ENCODE results near the gene BMAL2.
A peak's percentile ranks its signal among the peaks of the same experiment; 100 is the strongest.

BMAL2 gene

GRCh38 chr12:27303139-27304111 lies 29.2 kb upstream of the BMAL2 start:
- H3K4me3 ChIP-seq (ENCODE audit: low read length), result no peak overlapping the region
- no peaks in the 10 kb centered on the region for H3K27me3 ChIP-seq (ENCODE audit: insufficient read depth, low read length)
- peaks cover 9% of the 10 kb centered on the region for H3K9me3 ChIP-seq (ENCODE audit: low read length)
- H3K4me1 ChIP-seq (ENCODE audit: insufficient read depth, low read length), result no peaks in the 10 kb centered on the region
- H2AFZ ChIP-seq (ENCODE audit: low read depth, low read length), result no peak overlapping the region
- H3K36me3 ChIP-seq (ENCODE audit: insufficient read depth, low read length), result peaks cover 36% of the 10 kb centered on the region

DNA sequence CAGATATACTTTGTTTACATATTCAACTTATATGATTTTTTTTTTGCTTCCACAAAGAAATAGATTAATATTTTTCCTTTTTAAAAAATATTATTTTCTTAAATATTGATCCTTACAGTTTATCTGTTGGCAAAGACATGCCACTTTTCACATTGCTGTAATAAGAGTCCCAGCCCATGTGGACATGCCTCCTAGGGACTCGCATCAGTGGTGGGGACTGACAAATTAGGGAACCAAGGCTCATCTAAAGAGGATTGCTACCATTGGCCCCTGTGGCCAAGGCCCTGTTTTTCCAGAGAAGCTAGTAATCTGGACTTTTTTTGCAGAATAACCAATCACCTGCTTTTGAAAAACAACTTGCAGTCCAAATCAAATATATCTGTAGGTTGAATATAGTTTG lies 27.8 kb upstream of the BMAL2 start:
- Histone ChIP-seq H3K4me3 (ENCODE audit: low read length) (no peak overlapping the region), H3K9me3 (ENCODE audit: low read length) (no peaks in the 10 kb centered on the region), H3K36me3 (ENCODE audit: insufficient read depth, low read length) (peaks cover 36% of the 10 kb centered on the region), H3K4me1 (ENCODE audit: insufficient read depth, low read length) (no peaks in the 10 kb centered on the region), H2AFZ (ENCODE audit: low read depth, low read length) (no peak overlapping the region), H3K27me3 (ENCODE audit: insufficient read depth, low read length) (no peaks in the 10 kb centered on the region)

DNA sequence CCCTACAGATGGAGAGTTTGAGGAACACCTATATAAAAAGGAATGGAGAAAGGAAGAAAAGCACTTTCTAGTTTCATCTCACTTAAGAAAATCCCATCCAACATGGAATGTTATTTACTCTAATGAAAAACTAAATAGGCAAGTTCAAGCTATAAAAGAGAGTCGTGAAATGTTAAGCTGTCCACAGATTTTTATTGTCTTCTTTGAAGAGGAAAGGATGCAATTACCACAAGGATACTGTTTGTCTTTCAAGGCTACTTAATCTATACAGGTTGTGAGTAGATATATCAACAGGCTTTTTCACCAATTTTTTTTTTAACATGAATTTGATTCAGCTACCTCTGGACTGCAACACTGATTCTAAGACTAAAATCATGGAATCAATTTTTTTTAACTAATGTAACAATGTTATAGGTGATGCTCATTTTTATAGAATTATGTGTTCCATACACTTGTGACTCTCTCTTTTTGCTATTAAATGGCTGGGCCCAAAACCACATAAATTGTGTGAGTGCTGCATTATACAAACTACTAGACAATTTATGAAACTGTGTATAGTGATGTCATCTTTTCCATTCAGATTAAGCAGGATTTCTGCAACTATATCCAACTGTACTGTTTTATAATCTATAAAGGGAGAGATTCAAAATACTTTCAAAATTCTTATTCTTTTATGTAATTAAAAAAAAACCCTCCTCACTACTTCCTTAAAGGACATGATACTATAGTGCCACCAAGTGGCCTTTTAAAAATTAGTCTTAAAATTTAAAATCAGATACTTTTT lies 26.8 kb upstream of the BMAL2 start:
- Histone ChIP-seq H3K4me3 (ENCODE audit: low read length) (no peak overlapping the region), H3K27me3 (ENCODE audit: insufficient read depth, low read length) (no peaks in the 10 kb centered on the region), H3K36me3 (ENCODE audit: insufficient read depth, low read length) (peaks cover 32% of the 10 kb centered on the region), H2AFZ (ENCODE audit: low read depth, low read length) (no peak overlapping the region), H3K4me1 (ENCODE audit: insufficient read depth, low read length) (no peaks in the 10 kb centered on the region), H3K9me3 (ENCODE audit: low read length) (no peaks in the 10 kb centered on the region)

GRCh38 chr12:27309293-27309994 lies 23.2 kb upstream of the BMAL2 start:
- Histone ChIP-seq H3K4me3 (ENCODE audit: low read length) (no peak overlapping the region), H3K4me1 (ENCODE audit: insufficient read depth, low read length) (no peaks in the 10 kb centered on the region), H2AFZ (ENCODE audit: low read depth, low read length) (no peak overlapping the region), H3K9me3 (ENCODE audit: low read length) (no peaks in the 10 kb centered on the region), H3K27me3 (ENCODE audit: insufficient read depth, low read length) (no peaks in the 10 kb centered on the region), H3K36me3 (ENCODE audit: insufficient read depth, low read length) (peaks cover 34% of the 10 kb centered on the region)

DNA sequence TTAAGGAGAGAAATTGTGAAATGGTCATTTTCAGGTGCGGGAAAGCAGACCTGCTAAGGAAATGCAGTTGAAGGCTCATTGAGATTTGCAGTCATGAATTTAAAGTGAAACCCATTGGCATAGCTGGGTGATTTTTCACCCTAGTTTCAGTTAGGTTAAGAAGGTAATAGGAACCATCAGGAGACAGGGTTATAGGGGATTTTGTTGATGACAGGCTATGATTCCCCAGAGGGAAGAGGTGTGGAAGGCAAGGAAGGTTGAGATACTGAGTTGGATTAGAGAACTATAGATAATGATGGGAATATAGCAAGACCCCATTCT lies 22.7 kb upstream of the BMAL2 start:
- H3K4me1 ChIP-seq (ENCODE audit: insufficient read depth, low read length), result no peaks in the 10 kb centered on the region
- H3K36me3 ChIP-seq (ENCODE audit: insufficient read depth, low read length), result peaks cover 38% of the 10 kb centered on the region
- H3K4me3 ChIP-seq (ENCODE audit: low read length), result no peak overlapping the region
- no peaks in the 10 kb centered on the region for H3K27me3 ChIP-seq (ENCODE audit: insufficient read depth, low read length)
- H3K9me3 ChIP-seq (ENCODE audit: low read length), result no peaks in the 10 kb centered on the region
- no peak overlapping the region for H2AFZ ChIP-seq (ENCODE audit: low read depth, low read length)

GRCh38 chr12:27316947-27317346 lies 15.7 kb upstream of the BMAL2 start:
- no peak overlapping the region for H2AFZ ChIP-seq (ENCODE audit: low read depth, low read length)
- no peak overlapping the region for H3K4me3 ChIP-seq (ENCODE audit: low read length)
- no peaks in the 10 kb centered on the region for H3K9me3 ChIP-seq (ENCODE audit: low read length)
- no peaks in the 10 kb centered on the region for H3K4me1 ChIP-seq (ENCODE audit: insufficient read depth, low read length)
- H3K27me3 ChIP-seq (ENCODE audit: insufficient read depth, low read length), result no peaks in the 10 kb centered on the region
- peaks cover 66% of the 10 kb centered on the region for H3K36me3 ChIP-seq (ENCODE audit: insufficient read depth, low read length)

DNA sequence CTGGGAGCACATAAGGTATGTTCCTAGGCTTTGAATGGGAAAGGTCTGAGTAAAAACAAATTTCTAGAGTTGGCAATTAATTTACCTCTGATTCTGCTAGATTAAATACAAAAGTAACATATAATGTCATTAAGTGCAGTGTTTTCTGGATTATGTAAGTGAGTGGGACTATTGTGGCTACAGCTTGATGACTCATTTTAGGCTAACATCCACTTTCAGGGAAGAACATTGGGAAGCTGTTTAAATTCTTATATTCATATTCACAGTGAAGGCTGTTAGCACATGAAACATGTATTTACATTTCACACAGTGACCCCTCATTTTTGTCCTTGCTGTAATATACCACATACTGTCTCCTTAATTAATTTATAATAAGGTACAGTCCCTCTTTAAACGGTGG lies 13.2 kb upstream of the BMAL2 start:
- Histone ChIP-seq H2AFZ (ENCODE audit: low read depth, low read length) (no peak overlapping the region), H3K27me3 (ENCODE audit: insufficient read depth, low read length) (no peaks in the 10 kb centered on the region), H3K4me3 (ENCODE audit: low read length) (no peak overlapping the region), H3K9me3 (ENCODE audit: low read length) (no peaks in the 10 kb centered on the region), H3K36me3 (ENCODE audit: insufficient read depth, low read length) (peaks cover 66% of the 10 kb centered on the region), H3K4me1 (ENCODE audit: insufficient read depth, low read length) (no peaks in the 10 kb centered on the region)

- Histone ChIP-seq H3K4me3 (ENCODE audit: low read length) (no peak overlapping the region), H3K27me3 (ENCODE audit: insufficient read depth, low read length) (no peaks in the 10 kb centered on the region), H2AFZ (ENCODE audit: low read depth, low read length) (no peak overlapping the region), H3K4me1 (ENCODE audit: insufficient read depth, low read length) (no peaks in the 10 kb centered on the region), H3K9me3 (ENCODE audit: low read length) (no peaks in the 10 kb centered on the region), H3K36me3 (ENCODE audit: insufficient read depth, low read length) (peaks cover 63% of the 10 kb centered on the region)
These were observed 12.8 kb upstream of the BMAL2 start for GRCh38 chr12:27319848-27320247.

DNA sequence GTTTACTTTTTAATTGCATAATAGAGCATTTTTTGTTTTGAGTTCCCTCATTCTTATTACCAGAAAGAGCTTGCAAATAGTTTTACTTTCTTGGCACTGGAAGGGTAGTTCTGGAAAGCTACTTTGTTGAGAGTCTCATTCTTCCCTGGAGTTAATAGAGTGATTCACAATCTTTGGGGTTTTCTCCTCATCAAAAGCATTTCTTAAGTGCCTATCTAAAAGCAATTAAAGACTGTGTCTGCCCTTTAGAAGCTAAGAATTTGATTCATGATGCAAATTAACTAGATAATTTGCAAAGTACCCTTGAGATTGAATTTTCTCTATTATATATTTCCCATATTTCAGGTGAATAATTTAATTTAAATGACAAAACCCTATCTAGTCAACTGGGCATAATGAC lies 8.1 kb upstream of the BMAL2 start:
- no peak overlapping the region for H2AFZ ChIP-seq (ENCODE audit: low read depth, low read length)
- H3K4me1 ChIP-seq (ENCODE audit: insufficient read depth, low read length), result no peaks in the 10 kb centered on the region
- no peaks in the 10 kb centered on the region for H3K9me3 ChIP-seq (ENCODE audit: low read length)
- no peak overlapping the region for H3K4me3 ChIP-seq (ENCODE audit: low read length)
- no peaks in the 10 kb centered on the region for H3K27me3 ChIP-seq (ENCODE audit: insufficient read depth, low read length)
- H3K36me3 ChIP-seq (ENCODE audit: insufficient read depth, low read length), result peaks cover 41% of the 10 kb centered on the region

DNA sequence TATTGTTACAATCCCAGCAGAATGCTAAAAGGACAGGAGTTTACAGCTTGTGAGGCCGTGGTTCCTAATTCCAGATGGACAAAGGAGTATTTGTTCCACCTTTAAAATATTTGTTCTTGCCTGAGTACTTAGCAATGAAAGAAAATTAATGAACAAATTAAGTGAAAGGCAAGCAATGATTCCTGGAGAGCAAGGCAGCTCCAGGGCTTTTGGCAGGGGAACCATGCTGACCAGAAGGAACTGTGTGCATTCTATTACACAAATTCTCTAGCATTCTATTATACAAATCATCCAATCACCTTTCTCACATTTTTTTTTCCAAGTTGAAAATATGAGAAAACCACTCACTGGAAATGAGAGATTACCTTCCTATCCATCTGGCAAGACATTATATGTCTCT lies 1.8 kb upstream of the BMAL2 start:
- Histone ChIP-seq H3K9me3 (ENCODE audit: low read length) (no peaks in the 10 kb centered on the region), H2AFZ (ENCODE audit: low read depth, low read length) (peak overlapping the region; percentile 28), H3K4me3 (ENCODE audit: low read length) (no peak overlapping the region)

DNA sequence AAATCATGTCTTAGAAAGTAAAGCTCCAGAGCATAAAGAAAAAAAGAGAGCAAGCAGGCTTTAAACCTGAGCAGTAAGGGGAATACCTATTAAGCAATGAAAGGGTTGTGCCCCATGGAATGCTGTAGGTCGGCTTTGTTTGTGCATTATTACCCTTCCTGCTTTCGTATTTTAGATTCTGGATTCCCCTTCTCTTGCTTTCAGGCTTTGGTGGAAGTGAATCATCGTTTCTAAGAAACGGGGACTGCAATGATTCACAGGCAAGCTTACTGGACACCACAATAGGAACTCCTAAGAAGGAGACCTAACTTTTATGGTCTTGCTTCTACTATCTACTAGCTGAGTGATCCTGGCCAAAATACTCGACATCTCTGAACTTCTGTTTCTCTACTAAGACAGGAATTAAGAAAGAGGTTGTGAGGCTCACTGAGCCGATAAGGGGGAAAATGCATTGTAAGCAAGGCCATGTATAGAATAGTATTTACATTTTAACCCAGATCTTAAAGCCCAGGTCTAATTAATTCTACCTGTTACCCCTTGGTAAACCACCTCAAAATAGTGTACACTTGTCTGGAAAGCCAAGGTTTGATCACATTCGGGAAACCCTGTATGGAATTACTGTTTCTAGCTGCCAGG lies 1.2 kb upstream of the BMAL2 start:
- H3K36me3 ChIP-seq (ENCODE audit: insufficient read depth, low read length), result peaks cover 7% of the 10 kb centered on the region
- H3K9me3 ChIP-seq (ENCODE audit: low read length), result no peaks in the 10 kb centered on the region
- peaks cover 22% of the 10 kb centered on the region for H3K4me1 ChIP-seq (ENCODE audit: insufficient read depth, low read length)
- no peaks in the 10 kb centered on the region for H3K27me3 ChIP-seq (ENCODE audit: insufficient read depth, low read length)
- H2AFZ ChIP-seq (ENCODE audit: low read depth, low read length), result peak overlapping the region; percentile 28
- no peak overlapping the region for H3K4me3 ChIP-seq (ENCODE audit: low read length)

More for the DNA sequence above, 1.8 kb upstream of the BMAL2 start:
- H3K36me3 ChIP-seq (ENCODE audit: insufficient read depth, low read length), result peaks cover 10% of the 10 kb centered on the region
- peaks cover 22% of the 10 kb centered on the region for H3K4me1 ChIP-seq (ENCODE audit: insufficient read depth, low read length)
- H3K27me3 ChIP-seq (ENCODE audit: insufficient read depth, low read length), result no peaks in the 10 kb centered on the region

DNA sequence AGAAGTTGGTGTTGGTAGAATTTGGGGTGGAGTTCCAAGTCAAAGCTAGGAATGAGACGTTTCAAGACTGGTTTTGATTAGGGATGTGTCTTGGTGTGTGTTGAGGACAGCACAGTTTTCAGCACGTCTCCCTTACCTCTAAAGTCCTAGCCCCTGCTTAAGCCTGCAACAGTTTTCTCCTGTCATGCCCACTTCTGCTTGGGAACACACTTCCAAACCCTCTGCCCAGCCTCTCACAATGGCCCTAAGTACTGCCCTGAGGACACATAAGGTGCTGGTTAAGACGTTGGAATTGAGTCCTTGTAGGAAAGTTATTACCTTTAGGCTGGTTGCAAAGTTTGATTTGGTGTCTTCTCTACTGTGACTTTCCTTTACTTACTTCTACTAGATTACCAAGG lies 710 bp upstream of the BMAL2 start:
- peak overlapping the region; percentile 89 for H2AFZ ChIP-seq (ENCODE audit: low read depth, low read length)

DNA sequence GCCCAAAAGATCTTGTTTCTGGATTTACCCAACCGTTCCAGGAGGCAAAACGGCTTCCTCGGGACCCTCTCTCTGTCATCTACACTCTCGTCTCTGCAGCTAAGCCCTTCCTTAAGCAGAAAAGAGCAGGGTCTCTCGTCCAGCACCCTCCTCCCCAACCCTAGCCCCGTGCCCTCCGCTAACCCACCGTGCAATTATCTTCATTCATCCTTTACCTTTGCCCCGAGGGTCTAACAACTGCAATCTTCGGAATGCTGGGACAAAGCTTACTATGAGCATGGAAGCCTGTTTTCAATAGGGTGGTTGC lies 276 bp upstream of the BMAL2 start:
- Histone ChIP-seq H3K9me3 (ENCODE audit: low read length) (no peaks in the 10 kb centered on the region), H2AFZ (ENCODE audit: low read depth, low read length) (peak overlapping the region; percentile 89), H3K4me1 (ENCODE audit: insufficient read depth, low read length) (peaks cover 22% of the 10 kb centered on the region), H3K36me3 (ENCODE audit: insufficient read depth, low read length) (peaks cover 3% of the 10 kb centered on the region), H3K27me3 (ENCODE audit: insufficient read depth, low read length) (no peaks in the 10 kb centered on the region), H3K4me3 (ENCODE audit: low read length) (peak overlapping the region; percentile 65)

More for the DNA sequence above, 710 bp upstream of the BMAL2 start:
- Histone ChIP-seq H3K4me3 (ENCODE audit: low read length) (peak overlapping the region; percentile 65), H3K27me3 (ENCODE audit: insufficient read depth, low read length) (no peaks in the 10 kb centered on the region), H3K9me3 (ENCODE audit: low read length) (no peaks in the 10 kb centered on the region), H3K36me3 (ENCODE audit: insufficient read depth, low read length) (peaks cover 3% of the 10 kb centered on the region), H3K4me1 (ENCODE audit: insufficient read depth, low read length) (peaks cover 22% of the 10 kb centered on the region)

All from neuron (in vitro differentiated cells).